WTC11 (cell line): Measurements from ENCODE around the gene RBM20.

Experiments
- ATF3 ChIP-seq: sonication (generic); formaldehyde crosslinking; conservative IDR thresholded peaks from 2 replicates; pipeline ENCODE4 v1.8.1; 2022; ENCODE audit warnings: mild to moderate bottlenecking, missing genetic modification reagents
- CTCF ChIP-seq: fragments of 200-600 bp; IDR thresholded peaks from 2 replicates; pipeline ENCODE4 v1.8.0; 2022; ENCODE audit warnings: antibody characterized with exemption
- NFE2L1 ChIP-seq: sonication (generic); formaldehyde crosslinking; IDR thresholded peaks from 2 replicates; pipeline ENCODE4 v1.8.1; 2023; ENCODE audit warnings: missing genetic modification reagents
- TEAD4 ChIP-seq: sonication (generic); formaldehyde crosslinking; IDR thresholded peaks from 2 replicates; pipeline ENCODE4 v1.8.0; 2022; ENCODE audit warnings: mild to moderate bottlenecking, missing genetic modification reagents

GRCh38 chr10:110859206-110859972, 215.3 kb downstream of the RBM20 start:
- TF ChIP-seq CTCF, result no peak
- no peak for TF ChIP-seq ATF3 (CRISPR knock-in tag)
- TF ChIP-seq NFE2L1 (CRISPR knock-in tag), result no peak
- TF ChIP-seq TEAD4, result no peak
